Measurements from ENCODE around the gene RBM38. TPM values are rescaled to one million over a fixed set of nuclear protein-coding genes. Genes with fewer than 3 reads are reported as not detected.

RBM38 gene
- total and polyA plus RNA-seq, 10 of the 15 experiments (the other 5 are each of a cell fraction or from before 2014, with no cell fraction given) = 0.32 to 118 (median 25.2) TPM

DNA sequence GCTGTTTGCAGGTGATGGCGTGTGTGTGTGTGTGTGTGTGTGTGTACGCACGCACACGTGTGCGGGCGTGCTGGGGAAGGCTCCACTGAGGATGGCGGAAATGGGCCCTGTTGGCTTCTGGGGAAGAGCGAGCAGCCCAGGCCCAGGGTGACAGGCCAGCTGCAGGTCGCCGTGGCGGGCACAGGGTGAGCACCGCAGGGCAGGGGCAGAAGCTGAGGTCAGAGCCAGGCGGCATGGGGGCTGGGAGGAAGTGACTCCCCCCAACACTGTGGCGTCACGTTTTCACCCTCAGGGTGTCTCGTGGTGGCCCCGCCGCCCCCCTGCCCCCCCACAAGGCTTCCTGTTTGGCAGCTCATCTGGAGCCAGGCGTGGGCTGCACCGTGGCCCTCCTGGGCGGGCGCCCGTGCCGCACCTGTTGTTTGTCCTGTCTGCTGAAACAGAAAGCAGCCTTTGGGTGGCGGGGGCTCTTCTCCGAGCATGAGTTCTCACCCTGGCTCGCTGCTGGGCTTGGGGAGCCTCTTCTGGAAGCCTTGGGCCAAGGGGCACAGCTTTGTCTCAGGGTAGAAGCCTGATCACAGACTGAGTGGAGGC, 7.1 kb downstream of the RBM38 start:
- SMC1A ChIA-PET (ENCODE audit: uncharacterized antibody, unreplicated experiment) = interaction anchor here (0.8 to 4.7 kb wide), 17 partner anchors 8 to 112 kb away, joined by 3 to 29 read pairs (median 6); partner anchors contain the start of gene RBM38
- TF ChIP-seq BACH1 (IDR thresholded peaks at IDR 0.05; ENCODE audit: borderline replicate concordance) (peak; percentile 94), FOS (IDR thresholded peaks at IDR 0.05; ENCODE audit: borderline replicate concordance, extremely low read depth, insufficient read length) (no peak), NFYB (IDR thresholded peaks at IDR 0.05; ENCODE audit: insufficient read depth, low read depth, low read length) (no peak), HDGF (IDR thresholded peaks at IDR 0.05) (peak; percentile 89; the same call in 1 of the 2 replicates), TARDBP (IDR thresholded peaks at IDR 0.05; ENCODE audit: borderline replicate concordance) (peak; percentile 22; the same call in 1 of the 2 replicates), SIN3A (IDR thresholded peaks at IDR 0.05; ENCODE audit: low read depth, low read length) (peak; percentile 57; the same call in 1 of the 2 replicates), EGR1 (IDR thresholded peaks at IDR 0.05; ENCODE audit: borderline replicate concordance in 1 of 2, low read depth in 2 of 2, low read length in 2 of 2) (peak in 1 of 2 experiments; percentile 95; a peak in 2 of 3 replicates), CHD2 (IDR thresholded peaks at IDR 0.05; ENCODE audit: borderline replicate concordance, low read depth, low read length) (peak; percentile 87), TCF7 (IDR thresholded peaks at IDR 0.05; ENCODE audit: borderline replicate concordance) (no peak)
- TF ChIP-seq, protein P1, sequence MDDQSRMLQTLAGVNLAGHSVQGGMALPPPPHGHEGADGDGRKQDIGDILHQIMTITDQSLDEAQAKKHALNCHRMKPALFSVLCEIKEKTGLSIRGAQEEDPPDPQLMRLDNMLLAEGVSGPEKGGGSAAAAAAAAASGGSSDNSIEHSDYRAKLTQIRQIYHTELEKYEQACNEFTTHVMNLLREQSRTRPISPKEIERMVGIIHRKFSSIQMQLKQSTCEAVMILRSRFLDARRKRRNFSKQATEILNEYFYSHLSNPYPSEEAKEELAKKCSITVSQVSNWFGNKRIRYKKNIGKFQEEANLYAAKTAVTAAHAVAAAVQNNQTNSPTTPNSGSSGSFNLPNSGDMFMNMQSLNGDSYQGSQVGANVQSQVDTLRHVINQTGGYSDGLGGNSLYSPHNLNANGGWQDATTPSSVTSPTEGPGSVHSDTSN (IDR thresholded peaks at IDR 0.05; ENCODE audit: insufficient replicate concordance, low read depth, low read length) = peak; percentile 6
- TF ChIP-seq, protein P2, sequence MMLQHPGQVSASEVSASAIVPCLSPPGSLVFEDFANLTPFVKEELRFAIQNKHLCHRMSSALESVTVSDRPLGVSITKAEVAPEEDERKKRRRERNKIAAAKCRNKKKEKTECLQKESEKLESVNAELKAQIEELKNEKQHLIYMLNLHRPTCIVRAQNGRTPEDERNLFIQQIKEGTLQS (IDR thresholded peaks at IDR 0.05; ENCODE audit: borderline replicate concordance, extremely low read depth, low read depth, low read length) = no peak
- TF ChIP-seq, protein P3, sequence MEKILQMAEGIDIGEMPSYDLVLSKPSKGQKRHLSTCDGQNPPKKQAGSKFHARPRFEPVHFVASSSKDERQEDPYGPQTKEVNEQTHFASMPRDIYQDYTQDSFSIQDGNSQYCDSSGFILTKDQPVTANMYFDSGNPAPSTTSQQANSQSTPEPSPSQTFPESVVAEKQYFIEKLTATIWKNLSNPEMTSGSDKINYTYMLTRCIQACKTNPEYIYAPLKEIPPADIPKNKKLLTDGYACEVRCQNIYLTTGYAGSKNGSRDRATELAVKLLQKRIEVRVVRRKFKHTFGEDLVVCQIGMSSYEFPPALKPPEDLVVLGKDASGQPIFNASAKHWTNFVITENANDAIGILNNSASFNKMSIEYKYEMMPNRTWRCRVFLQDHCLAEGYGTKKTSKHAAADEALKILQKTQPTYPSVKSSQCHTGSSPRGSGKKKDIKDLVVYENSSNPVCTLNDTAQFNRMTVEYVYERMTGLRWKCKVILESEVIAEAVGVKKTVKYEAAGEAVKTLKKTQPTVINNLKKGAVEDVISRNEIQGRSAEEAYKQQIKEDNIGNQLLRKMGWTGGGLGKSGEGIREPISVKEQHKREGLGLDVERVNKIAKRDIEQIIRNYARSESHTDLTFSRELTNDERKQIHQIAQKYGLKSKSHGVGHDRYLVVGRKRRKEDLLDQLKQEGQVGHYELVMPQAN (conservative IDR thresholded peaks at IDR 0.05) = 0 out of 2 replicates have a peak, but pooled peaks have one; percentile 64
- TF ChIP-seq, protein P4, sequence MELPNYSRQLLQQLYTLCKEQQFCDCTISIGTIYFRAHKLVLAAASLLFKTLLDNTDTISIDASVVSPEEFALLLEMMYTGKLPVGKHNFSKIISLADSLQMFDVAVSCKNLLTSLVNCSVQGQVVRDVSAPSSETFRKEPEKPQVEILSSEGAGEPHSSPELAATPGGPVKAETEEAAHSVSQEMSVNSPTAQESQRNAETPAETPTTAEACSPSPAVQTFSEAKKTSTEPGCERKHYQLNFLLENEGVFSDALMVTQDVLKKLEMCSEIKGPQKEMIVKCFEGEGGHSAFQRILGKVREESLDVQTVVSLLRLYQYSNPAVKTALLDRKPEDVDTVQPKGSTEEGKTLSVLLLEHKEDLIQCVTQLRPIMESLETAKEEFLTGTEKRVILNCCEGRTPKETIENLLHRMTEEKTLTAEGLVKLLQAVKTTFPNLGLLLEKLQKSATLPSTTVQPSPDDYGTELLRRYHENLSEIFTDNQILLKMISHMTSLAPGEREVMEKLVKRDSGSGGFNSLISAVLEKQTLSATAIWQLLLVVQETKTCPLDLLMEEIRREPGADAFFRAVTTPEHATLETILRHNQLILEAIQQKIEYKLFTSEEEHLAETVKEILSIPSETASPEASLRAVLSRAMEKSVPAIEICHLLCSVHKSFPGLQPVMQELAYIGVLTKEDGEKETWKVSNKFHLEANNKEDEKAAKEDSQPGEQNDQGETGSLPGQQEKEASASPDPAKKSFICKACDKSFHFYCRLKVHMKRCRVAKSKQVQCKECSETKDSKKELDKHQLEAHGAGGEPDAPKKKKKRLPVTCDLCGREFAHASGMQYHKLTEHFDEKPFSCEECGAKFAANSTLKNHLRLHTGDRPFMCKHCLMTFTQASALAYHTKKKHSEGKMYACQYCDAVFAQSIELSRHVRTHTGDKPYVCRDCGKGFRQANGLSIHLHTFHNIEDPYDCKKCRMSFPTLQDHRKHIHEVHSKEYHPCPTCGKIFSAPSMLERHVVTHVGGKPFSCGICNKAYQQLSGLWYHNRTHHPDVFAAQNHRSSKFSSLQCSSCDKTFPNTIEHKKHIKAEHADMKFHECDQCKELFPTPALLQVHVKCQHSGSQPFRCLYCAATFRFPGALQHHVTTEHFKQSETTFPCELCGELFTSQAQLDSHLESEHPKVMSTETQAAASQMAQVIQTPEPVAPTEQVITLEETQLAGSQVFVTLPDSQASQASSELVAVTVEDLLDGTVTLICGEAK (IDR thresholded peaks at IDR 0.05; ENCODE audit: borderline replicate concordance) = no peak

More for the DNA sequence above, 7.1 kb downstream of the RBM38 start:
- Histone ChIP-seq H4K20me1 (ENCODE audit: control insufficient read depth, insufficient read depth) (peaks cover 9% of the 10 kb centered on the region), H3K4me2 (ENCODE audit: control insufficient read depth, insufficient read depth) (peak overlapping the region; percentile 99), H3K4me1 (ENCODE audit: control insufficient read depth, insufficient read depth, low read length) (peaks cover 69% of the 10 kb centered on the region), H3K9ac (ENCODE audit: control insufficient read depth, insufficient read depth, low read length) (peak overlapping the region; percentile 77), H2AFZ (ENCODE audit: control insufficient read depth, low read depth, low read length) (no peak overlapping the region), H3K36me3 (ENCODE audit: control insufficient read depth in 2 of 2, insufficient read depth in 2 of 2, low read length in 1 of 2) (peaks cover 31 to 32% of the 10 kb centered on the region in 2 experiments), H3K79me2 (ENCODE audit: control insufficient read depth, insufficient read depth, low read length) (peaks cover 91% of the 10 kb centered on the region), H3K27me3 (replicated peaks in 1 of 2; ENCODE audit: control insufficient read depth in 2 of 2, insufficient read depth in 2 of 2, low read length in 1 of 2) (no peaks in the 10 kb centered on the region), H3K27ac (ENCODE audit: control insufficient read depth, insufficient read depth) (peak overlapping the region; percentile 97), H3K4me3 (peak overlapping the region; percentile 72), H3K9me3 (replicated peaks; ENCODE audit: control insufficient read depth, insufficient read depth, low read length) (no peaks in the 10 kb centered on the region)
- 1% methylated on average over 27 of the region's 27 CpGs for WGBS (ENCODE audit: insufficient coverage, insufficient replicate concordance, low lambda C conversion rate, missing lambda C conversion rate)
- peak; percentile 83 for DNase-seq (ENCODE audit: low read depth, low spot score)
- BruUV-seq (replicated peaks) = no TSS peak
- POLR2A ChIA-PET = interaction anchor here (0.5 to 6.9 kb wide), 15 partner anchors 9 to 221 kb away, joined by 3 to 58 read pairs (median 6); partner anchors contain the start of gene RBM38
- intact Hi-C loops (cut with micrococcal nuclease; ENCODE audit: unreplicated experiment) = loop anchor here (2.0 to 10.0 kb wide), 3 partner anchors 34 to 286 kb away; no protein-coding TSS in a partner anchor
- RAD21 ChIA-PET (ENCODE audit: unreplicated experiment) = interaction anchor here (1.2 to 4.8 kb wide), 10 partner anchors 8 to 221 kb away, joined by 3 to 52 read pairs (median 7); partner anchors contain the start of gene RBM38
- peak; percentile 75 for FAIRE-seq
- in situ Hi-C loops (cut with MboI) = loop anchor here (10.0 to 25.0 kb wide), 4 partner anchors 286 to 1606 kb away; partner anchors contain the start of genes CTSZ and STX16
- CTCF ChIA-PET = interaction anchor here (0.7 to 4.4 kb wide), 18 partner anchors 9 to 221 kb away, joined by 3 to 28 read pairs (median 6); partner anchors contain the start of gene ZBP1
- peak; percentile 65 for ATAC-seq

Data from GM12878 (cell line).